ENCODE data around the gene LSMEM2. TPM values are rescaled to one million over a fixed set of nuclear protein-coding genes. Genes with fewer than 3 reads are reported as not detected.
A peak's percentile ranks its signal among the peaks of the same experiment; 100 is the strongest.

LSMEM2 gene
- total and polyA plus RNA-seq, 2 of the 8 experiments (the other 6 are each of a cell fraction or from before 2014, with no cell fraction given): 0.58 to 0.68 TPM

GRCh38 chr3:50260027-50260941 is 18.6 kb upstream of the LSMEM2 start (continued):
- peak; percentile 39; the same call in 1 of the 2 replicates for TF ChIP-seq E2F6 (IDR thresholded peaks at IDR 0.05)
- TF ChIP-seq NRF1 (IDR thresholded peaks at IDR 0.05; ENCODE audit: low read depth, low read length): no peak
- TF ChIP-seq CHD2 (IDR thresholded peaks at IDR 0.05; ENCODE audit: low read length): peak; percentile 21; the same call in 1 of the 2 replicates
- TF ChIP-seq MAX (IDR thresholded peaks at IDR 0.05): peak; percentile 49
- TF ChIP-seq TAF7 (optimal IDR thresholded peaks at IDR 0.05; ENCODE audit: borderline replicate concordance, low read depth, low read length): peak; percentile 39
- TF ChIP-seq BRCA1 (IDR thresholded peaks at IDR 0.05; ENCODE audit: low read depth, low read length): no peak
- TF ChIP-seq YY1 (IDR thresholded peaks at IDR 0.05; ENCODE audit: low read depth, low read length): peak; percentile 35; the same call in 1 of the 2 replicates
- TF ChIP-seq CTBP2 (IDR thresholded peaks at IDR 0.05; ENCODE audit: borderline replicate concordance, insufficient read depth, insufficient read length, low read length): no peak
- 0 out of 2 replicates have a peak, but pooled peaks have one; percentile 27 for TF ChIP-seq SP1 (IDR thresholded peaks at IDR 0.05; ENCODE audit: low read depth, low read length)
- no peak for TF ChIP-seq USF2 (IDR thresholded peaks at IDR 0.05; ENCODE audit: low read length)
- TF ChIP-seq TBP (IDR thresholded peaks at IDR 0.05; ENCODE audit: low read depth, low read length): peak; percentile 47; the same call in 1 of the 2 replicates
- TF ChIP-seq TEAD4 (IDR thresholded peaks at IDR 0.05; ENCODE audit: low read depth, low read length): no peak
- peak; percentile 91 for TF ChIP-seq JUND (IDR thresholded peaks at IDR 0.05; ENCODE audit: low read length)
- peak; percentile 29 for TF ChIP-seq KDM4A (IDR thresholded peaks at IDR 0.05; ENCODE audit: low read depth, low read length, severe bottlenecking)
- peak; percentile 99 for TF ChIP-seq ATF2 (IDR thresholded peaks at IDR 0.05; ENCODE audit: low read length)
- TF ChIP-seq BACH1 (IDR thresholded peaks at IDR 0.05; ENCODE audit: low read length): peak; percentile 32; the same call in 1 of the 2 replicates
